HepG2 (cell line): Measurements from ENCODE around the gene NDST1. TPM values are rescaled to one million over a fixed set of nuclear protein-coding genes. Genes with fewer than 3 reads are reported as not detected.
A peak's percentile ranks its signal among the peaks of the same experiment; 100 is the strongest.

Experiments
- HMG20B ChIP-seq: conservative IDR thresholded peaks from 2 replicates; pipeline ENCODE4 v1.6.1; 2016; ENCODE audit warnings: missing genetic modification reagents, missing compliant biosample characterization
- PHF20 ChIP-seq: sonication (generic); formaldehyde crosslinking; IDR thresholded peaks from 2 replicates; pipeline ENCODE4 v1.5.0; 2020; ENCODE audit warnings: mild to moderate bottlenecking, missing genetic modification reagents
- SAFB2 ChIP-seq: sonication (generic); formaldehyde crosslinking; IDR thresholded peaks from 2 replicates; pipeline ENCODE4 v1.5.1; 2020; ENCODE audit warnings: missing genetic modification reagents, low read depth, mild to moderate bottlenecking, borderline replicate concordance
- SETDB1 ChIP-seq: sonication (generic); formaldehyde crosslinking; IDR thresholded peaks from 2 replicates; pipeline ENCODE4 v1.5.1; 2020; ENCODE audit warnings: missing genetic modification reagents, mild to moderate bottlenecking, borderline replicate concordance
- TARDBP ChIP-seq: sonication (generic); formaldehyde crosslinking; IDR thresholded peaks from 2 replicates; pipeline ENCODE4 v1.8.0; 2022; ENCODE audit warnings: mild to moderate bottlenecking, missing genetic modification reagents
- U2AF2 ChIP-seq: fragments of 200-400 bp; formaldehyde crosslinking; IDR thresholded peaks from 2 replicates; pipeline ENCODE4 v1.6.1; 2017; ENCODE audit warnings: low read depth, mild to moderate bottlenecking, low read length
- ZBTB7A ChIP-seq: sonication (generic); formaldehyde crosslinking; IDR thresholded peaks from 2 replicates; pipeline ENCODE4 v1.8.0; 2022; ENCODE audit warnings: mild to moderate bottlenecking, missing genetic modification reagents
- ZBTB8A ChIP-seq: sonication (generic); formaldehyde crosslinking; IDR thresholded peaks from 2 replicates; pipeline ENCODE4 v1.4.0; 2020; ENCODE audit warnings: mild to moderate bottlenecking, low read depth, missing genetic modification reagents, borderline replicate concordance
- ZNF24 ChIP-seq: fragments of 450-650 bp; IDR thresholded peaks from 2 replicates; pipeline ENCODE4 v1.6.1; 2017; ENCODE audit warnings: antibody characterized with exemption, mild to moderate bottlenecking
- ZNF678 ChIP-seq: sonication (generic); formaldehyde crosslinking; IDR thresholded peaks from 2 replicates; pipeline ENCODE4 v1.4.0; 2020; ENCODE audit warnings: mild to moderate bottlenecking, missing genetic modification reagents
- polyA plus RNA-seq, 8 experiments: library from polyadenylated mRNA; depleted of rRNA in 3 of 8; stranded (reverse) in 7 of 8; unstranded in 1 of 8; fragments of >200 nt; fragmentation: Illumina TruSeq in 4 of 8; extraction: Trizol in 4 of 8; gene quantifications; 2 replicates each; pipeline versions ENCODE4 v1.2.1 to v1.2.3, GENCODE V29; 2011 to 2016; ENCODE audit warnings: low read depth in 4 of 8, missing spikeins in 1 of 8, mixed read lengths in 1 of 8; ENCODE audit not compliant: insufficient read depth in 1 of 8
- total RNA-seq, 5 experiments: library from RNA; depleted of rRNA; stranded (reverse); fragments of >200 nt; fragmentation: Illumina TruSeq; extraction: Trizol; gene quantifications; 2 replicates each; pipeline ENCODE4 v1.2.3, GENCODE V29; 2016; ENCODE audit warnings: low read depth in 1 of 5
- TF ChIP-seq, protein P1 (sequence below): IDR thresholded peaks from 2 replicates; pipeline ENCODE4 v1.6.1; 2016; ENCODE audit warnings: mild to moderate bottlenecking
- TF ChIP-seq, protein P2 (sequence below): sonication (generic); formaldehyde crosslinking; IDR thresholded peaks from 2 replicates; pipeline ENCODE4 v1.4.0; 2020; ENCODE audit warnings: missing genetic modification reagents
- TF ChIP-seq, protein P3 (sequence below): sonication (generic); formaldehyde crosslinking; IDR thresholded peaks from 2 replicates; pipeline ENCODE4 v1.4.0; 2020; ENCODE audit warnings: missing genetic modification reagents, borderline replicate concordance
- TF ChIP-seq, protein P4 (sequence below): IDR thresholded peaks from 2 replicates; pipeline ENCODE4 v1.6.1; 2012; ENCODE audit warnings: low read depth, low read length, improper control_type of control experiment
- TF ChIP-seq, protein P5 (sequence below): sonication (generic); formaldehyde crosslinking; IDR thresholded peaks from 2 replicates; pipeline ENCODE4 v1.4.0; 2020; ENCODE audit warnings: mild to moderate bottlenecking, missing genetic modification reagents
- TF ChIP-seq, protein P6 (sequence below): sonication (generic); formaldehyde crosslinking; IDR thresholded peaks from 2 replicates; pipeline ENCODE4 v1.5.0; 2020; ENCODE audit warnings: missing genetic modification reagents

The NDST1 gene
- total and polyA plus RNA-seq, 2 of the 13 experiments (the other 11 are each of a cell fraction or from before 2014, with no cell fraction given) = 23.8 to 26.2 TPM

DNA sequence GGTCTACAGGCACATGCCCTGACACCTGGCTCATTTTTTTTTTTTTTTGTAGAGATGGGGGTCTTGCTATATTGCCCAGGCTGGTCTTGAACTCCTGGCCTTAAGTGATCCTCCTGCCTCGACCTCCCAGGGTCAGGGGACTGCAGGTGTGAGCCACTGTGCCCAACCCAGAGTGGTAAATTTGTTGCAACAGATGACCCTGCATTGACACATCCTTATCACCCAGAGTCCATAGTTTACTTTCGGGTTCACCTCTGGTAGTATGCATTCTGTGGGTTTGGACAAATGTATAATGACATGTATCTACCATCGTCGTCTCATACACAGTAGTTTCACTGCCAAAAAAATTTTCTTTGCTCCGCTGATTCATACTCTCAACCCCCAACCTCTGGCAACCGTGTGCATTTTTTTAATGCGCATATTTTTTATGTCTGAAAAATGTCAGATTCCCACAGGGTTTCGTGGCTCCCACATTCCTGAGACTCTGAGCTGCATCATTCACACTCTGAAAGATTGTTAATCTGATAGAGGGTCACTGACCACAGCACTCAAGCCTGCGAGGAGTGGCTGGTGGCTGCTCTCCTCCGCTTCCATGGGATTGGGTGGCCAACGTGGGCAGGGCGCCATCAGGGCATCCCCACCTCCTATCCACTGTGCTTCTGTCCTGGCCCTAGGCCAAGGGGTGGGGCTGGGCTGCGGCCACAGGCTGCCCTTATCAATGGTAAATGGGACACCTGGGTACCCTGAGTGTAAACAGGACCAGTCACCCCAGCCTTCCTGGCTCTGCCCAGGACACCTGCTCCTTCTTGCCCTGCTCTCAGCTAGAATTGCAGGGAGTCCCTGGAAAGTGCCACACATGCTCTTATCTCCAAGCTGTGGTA lies 9.6 kb downstream of the NDST1 start (continued):
- TF ChIP-seq ZBTB8A (CRISPR knock-in tag) = no peak
- peak; percentile 45; the same call in 1 of the 2 replicates for TF ChIP-seq TARDBP (CRISPR knock-in tag)
- no peak; the same call in 1 of the 2 replicates for TF ChIP-seq HMG20B
- TF ChIP-seq, protein P1, sequence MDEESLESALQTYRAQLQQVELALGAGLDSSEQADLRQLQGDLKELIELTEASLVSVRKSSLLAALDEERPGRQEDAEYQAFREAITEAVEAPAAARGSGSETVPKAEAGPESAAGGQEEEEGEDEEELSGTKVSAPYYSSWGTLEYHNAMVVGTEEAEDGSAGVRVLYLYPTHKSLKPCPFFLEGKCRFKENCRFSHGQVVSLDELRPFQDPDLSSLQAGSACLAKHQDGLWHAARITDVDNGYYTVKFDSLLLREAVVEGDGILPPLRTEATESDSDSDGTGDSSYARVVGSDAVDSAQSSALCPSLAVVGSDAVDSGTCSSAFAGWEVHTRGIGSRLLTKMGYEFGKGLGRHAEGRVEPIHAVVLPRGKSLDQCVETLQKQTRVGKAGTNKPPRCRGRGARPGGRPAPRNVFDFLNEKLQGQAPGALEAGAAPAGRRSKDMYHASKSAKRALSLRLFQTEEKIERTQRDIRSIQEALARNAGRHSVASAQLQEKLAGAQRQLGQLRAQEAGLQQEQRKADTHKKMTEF (CRISPR knock-in tag) = peak; percentile 53
- TF ChIP-seq, protein P2, sequence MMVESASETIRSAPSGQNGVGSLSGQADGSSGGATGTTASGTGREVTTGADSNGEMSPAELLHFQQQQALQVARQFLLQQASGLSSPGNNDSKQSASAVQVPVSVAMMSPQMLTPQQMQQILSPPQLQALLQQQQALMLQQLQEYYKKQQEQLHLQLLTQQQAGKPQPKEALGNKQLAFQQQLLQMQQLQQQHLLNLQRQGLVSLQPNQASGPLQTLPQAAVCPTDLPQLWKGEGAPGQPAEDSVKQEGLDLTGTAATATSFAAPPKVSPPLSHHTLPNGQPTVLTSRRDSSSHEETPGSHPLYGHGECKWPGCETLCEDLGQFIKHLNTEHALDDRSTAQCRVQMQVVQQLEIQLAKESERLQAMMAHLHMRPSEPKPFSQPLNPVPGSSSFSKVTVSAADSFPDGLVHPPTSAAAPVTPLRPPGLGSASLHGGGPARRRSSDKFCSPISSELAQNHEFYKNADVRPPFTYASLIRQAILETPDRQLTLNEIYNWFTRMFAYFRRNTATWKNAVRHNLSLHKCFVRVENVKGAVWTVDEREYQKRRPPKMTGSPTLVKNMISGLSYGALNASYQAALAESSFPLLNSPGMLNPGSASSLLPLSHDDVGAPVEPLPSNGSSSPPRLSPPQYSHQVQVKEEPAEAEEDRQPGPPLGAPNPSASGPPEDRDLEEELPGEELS = peak; percentile 87
- TF ChIP-seq ZNF24 = 0 out of 2 replicates have a peak, but pooled peaks have one; percentile 20
- TF ChIP-seq ZNF678 (CRISPR knock-in tag) = no peak
- TF ChIP-seq PHF20 = no peak
- TF ChIP-seq, protein P3, sequence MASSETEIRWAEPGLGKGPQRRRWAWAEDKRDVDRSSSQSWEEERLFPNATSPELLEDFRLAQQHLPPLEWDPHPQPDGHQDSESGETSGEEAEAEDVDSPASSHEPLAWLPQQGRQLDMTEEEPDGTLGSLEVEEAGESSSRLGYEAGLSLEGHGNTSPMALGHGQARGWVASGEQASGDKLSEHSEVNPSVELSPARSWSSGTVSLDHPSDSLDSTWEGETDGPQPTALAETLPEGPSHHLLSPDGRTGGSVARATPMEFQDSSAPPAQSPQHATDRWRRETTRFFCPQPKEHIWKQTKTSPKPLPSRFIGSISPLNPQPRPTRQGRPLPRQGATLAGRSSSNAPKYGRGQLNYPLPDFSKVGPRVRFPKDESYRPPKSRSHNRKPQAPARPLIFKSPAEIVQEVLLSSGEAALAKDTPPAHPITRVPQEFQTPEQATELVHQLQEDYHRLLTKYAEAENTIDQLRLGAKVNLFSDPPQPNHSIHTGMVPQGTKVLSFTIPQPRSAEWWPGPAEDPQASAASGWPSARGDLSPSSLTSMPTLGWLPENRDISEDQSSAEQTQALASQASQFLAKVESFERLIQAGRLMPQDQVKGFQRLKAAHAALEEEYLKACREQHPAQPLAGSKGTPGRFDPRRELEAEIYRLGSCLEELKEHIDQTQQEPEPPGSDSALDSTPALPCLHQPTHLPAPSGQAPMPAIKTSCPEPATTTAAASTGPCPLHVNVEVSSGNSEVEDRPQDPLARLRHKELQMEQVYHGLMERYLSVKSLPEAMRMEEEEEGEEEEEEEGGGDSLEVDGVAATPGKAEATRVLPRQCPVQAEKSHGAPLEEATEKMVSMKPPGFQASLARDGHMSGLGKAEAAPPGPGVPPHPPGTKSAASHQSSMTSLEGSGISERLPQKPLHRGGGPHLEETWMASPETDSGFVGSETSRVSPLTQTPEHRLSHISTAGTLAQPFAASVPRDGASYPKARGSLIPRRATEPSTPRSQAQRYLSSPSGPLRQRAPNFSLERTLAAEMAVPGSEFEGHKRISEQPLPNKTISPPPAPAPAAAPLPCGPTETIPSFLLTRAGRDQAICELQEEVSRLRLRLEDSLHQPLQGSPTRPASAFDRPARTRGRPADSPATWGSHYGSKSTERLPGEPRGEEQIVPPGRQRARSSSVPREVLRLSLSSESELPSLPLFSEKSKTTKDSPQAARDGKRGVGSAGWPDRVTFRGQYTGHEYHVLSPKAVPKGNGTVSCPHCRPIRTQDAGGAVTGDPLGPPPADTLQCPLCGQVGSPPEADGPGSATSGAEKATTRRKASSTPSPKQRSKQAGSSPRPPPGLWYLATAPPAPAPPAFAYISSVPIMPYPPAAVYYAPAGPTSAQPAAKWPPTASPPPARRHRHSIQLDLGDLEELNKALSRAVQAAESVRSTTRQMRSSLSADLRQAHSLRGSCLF (CRISPR knock-in tag) = no peak
- no peak for TF ChIP-seq U2AF2
- TF ChIP-seq SETDB1 (CRISPR knock-in tag) = no peak
- TF ChIP-seq, protein P4, sequence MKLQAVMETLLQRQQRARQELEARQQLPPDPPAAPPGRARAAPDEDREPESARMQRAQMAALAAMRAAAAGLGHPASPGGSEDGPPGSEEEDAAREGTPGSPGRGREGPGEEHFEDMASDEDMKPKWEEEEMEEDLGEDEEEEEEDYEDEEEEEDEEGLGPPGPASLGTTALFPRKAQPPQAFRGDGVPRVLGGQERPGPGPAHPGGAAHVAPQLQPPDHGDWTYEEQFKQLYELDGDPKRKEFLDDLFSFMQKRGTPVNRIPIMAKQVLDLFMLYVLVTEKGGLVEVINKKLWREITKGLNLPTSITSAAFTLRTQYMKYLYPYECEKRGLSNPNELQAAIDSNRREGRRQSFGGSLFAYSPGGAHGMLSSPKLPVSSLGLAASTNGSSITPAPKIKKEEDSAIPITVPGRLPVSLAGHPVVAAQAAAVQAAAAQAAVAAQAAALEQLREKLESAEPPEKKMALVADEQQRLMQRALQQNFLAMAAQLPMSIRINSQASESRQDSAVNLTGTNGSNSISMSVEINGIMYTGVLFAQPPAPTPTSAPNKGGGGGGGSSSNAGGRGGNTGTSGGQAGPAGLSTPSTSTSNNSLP = peak; percentile 21; the same call in 1 of the 2 replicates
- TF ChIP-seq, protein P5, sequence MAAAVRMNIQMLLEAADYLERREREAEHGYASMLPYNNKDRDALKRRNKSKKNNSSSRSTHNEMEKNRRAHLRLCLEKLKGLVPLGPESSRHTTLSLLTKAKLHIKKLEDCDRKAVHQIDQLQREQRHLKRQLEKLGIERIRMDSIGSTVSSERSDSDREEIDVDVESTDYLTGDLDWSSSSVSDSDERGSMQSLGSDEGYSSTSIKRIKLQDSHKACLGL (CRISPR knock-in tag) = no peak
- no peak for TF ChIP-seq SAFB2
- no peak for TF ChIP-seq ZBTB7A (CRISPR knock-in tag)
- TF ChIP-seq, protein P6, sequence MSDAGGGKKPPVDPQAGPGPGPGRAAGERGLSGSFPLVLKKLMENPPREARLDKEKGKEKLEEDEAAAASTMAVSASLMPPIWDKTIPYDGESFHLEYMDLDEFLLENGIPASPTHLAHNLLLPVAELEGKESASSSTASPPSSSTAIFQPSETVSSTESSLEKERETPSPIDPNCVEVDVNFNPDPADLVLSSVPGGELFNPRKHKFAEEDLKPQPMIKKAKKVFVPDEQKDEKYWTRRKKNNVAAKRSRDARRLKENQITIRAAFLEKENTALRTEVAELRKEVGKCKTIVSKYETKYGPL = no peak
